NCI-H2171 treated with DMSO at 0.1 percent for 48 hours (cell line): ENCODE measurements around the gene ZNF48.
A peak's percentile ranks its signal among the peaks of the same experiment; 100 is the strongest.

Source experiments
- DNase-seq: peaks from one replicate; lab custom pipeline; 2025; lab: John Stamatoyannopoulos, UW

Gene ZNF48

GRCh38 chr16:30444231-30445148 is 49.3 kb downstream of the ZNF48 start:
- no peak for DNase-seq

GRCh38 chr16:30445149-30445407 is 49.9 kb downstream of the ZNF48 start:
- DNase-seq = no peak

- peak; percentile 96 for DNase-seq
Observed at GRCh38 chr16:30445408-30446202, 50.4 kb downstream of the ZNF48 start, which contains the start of gene SEPHS2. SEPHS2 (minus strand) TSS chr16:30445874; CDS start chr16:30445727, 147 bp downstream.

DNA sequence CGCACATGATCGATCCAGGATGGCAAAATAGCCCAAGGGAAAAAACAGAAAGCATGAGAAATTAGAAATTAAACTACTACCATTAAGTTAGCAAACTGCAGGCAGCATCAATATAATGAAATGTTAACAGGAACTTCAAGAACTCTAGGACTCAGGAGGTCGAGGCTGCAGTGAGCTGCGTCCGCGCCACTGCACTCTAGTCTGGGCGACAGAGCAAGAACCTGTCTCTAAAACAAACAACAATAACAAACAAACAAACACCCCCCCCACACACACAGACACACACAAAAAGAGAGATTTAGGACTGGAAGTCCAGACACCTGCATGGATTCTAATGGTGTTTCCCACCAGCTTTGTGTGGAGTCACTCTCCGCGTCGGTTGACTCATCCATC is 51.0 kb downstream of the ZNF48 start:
- DNase-seq = no peak

DNA sequence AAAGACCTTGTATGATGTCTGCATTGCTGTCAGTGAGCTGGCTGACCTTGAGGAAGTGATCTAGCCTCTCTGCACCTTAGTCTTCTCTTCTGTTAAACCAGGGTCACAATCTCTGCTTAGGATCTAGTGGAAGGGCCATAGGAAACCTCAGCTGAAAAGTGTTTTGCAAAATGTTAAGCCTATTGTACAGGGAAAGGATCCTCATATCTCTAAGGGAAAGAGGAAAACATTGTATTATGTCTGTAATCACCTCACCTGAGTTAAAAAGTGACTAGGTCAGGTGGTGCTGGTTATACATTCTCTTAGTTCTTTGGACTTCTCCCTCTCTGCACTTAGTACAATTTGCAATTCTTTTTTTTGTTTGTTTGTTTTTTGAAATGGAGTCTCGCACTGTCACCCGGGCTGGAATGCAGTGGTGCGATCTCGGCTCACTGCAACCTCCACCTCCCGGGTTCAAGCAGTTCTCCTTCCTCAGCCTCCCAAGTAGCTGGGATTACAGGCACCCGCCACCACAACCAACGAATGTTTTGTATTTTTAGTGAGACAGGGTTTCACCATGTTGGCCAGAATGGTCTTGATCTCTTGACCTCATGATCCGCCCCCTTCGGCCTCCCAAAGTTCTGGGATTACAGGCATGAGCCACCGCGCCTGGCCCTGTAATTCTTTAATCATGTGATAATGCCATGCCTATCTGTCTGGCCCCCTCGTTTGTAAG is 52.4 kb downstream of the ZNF48 start:
- DNase-seq = no peak

DNA sequence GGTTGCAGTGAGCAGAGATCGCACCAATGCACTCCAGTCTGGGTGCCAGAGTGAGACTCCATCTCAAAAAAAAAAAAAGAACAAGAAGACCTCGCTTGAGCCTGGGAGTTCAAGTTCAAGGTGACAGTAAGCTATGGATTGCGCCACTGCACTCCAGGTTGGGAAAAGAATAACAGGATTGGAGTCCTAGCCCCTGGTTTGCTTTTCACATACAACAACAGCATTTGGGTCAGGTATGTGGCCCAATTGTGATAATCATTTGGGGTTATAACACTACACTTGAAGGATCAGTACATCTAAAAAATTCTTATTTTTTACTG is 53.9 kb downstream of the ZNF48 start:
- no peak for DNase-seq
